K562 (cell line): ENCODE data around the gene C11orf91. TPM values are rescaled to one million over a fixed set of nuclear protein-coding genes. Genes with fewer than 3 reads are reported as not detected.

Experiments
- ATAC-seq: fragments of 200-7000 bp; cut with Tn5 transposase; 3 replicates; pipeline ENCODE4 v1.9.1; 2020; ENCODE audit warnings: moderate library complexity
- BruUV-seq: library from RNA; stranded (reverse); fragments of 400-500 nt; replicated peaks from 2 replicates; lab custom pipeline; 2021; lab: Mats Ljungman, UMichigan
- CTCF ChIA-PET: fragments of 300-600 bp; formaldehyde crosslinking; extraction: SDS; loops from one replicate; lab custom pipeline; 2021; ENCODE audit warnings: low intra/inter-chr PET ratio; lab: Yijun Ruan, JAX
- POLR2A ChIA-PET: fragments of 300-600, 350-650 bp; sonication (Branson Sonifier 250); formaldehyde crosslinking; extraction: SDS; loops from one replicate; lab custom pipeline; 2021; ENCODE audit warnings: antibody characterized with exemption, inconsistent platforms; lab: Yijun Ruan, JAX
- DNase-seq, 4 experiments: peaks; one replicate each; pipeline versions ENCODE4 v3.0.0 to v3.0.0-alpha.2; 2011 to 2018; ENCODE audit warnings: low spot score in 3 of 4, mixed read lengths in 3 of 4; ENCODE audit errors: extremely low read depth in 1 of 4
- FAIRE-seq: peaks from 2 replicates; lab custom pipeline; 2011; peaks lifted over from hg19 to GRCh38; lab: Jason Lieb, UNC
- H2AFZ ChIP-seq: 2 replicates; pipeline ENCODE4 v1.6.0; 2011; ENCODE audit warnings: low read depth, low read length, control low read depth, inconsistent platforms
- H3K27ac ChIP-seq: fragments of 200-600 bp; 3 replicates; pipeline ENCODE4 v1.8.0; 2011; ENCODE audit warnings: low read depth, mild to moderate bottlenecking, control low read depth, inconsistent platforms, low read length, moderate library complexity, mixed read lengths; ENCODE audit errors: extremely low read depth
- H3K27me3 ChIP-seq, 2 experiments: fragments of 300-600 bp in 1 of 2; 2 replicates in 1 of 2; 3 replicates in 1 of 2; pipeline versions ENCODE4 v1.6.0 to v1.8.0; 2011; ENCODE audit warnings: inconsistent platforms in 2 of 2, low read length in 2 of 2, mild to moderate bottlenecking in 1 of 2, mixed read lengths in 1 of 2, moderate library complexity in 1 of 2; ENCODE audit not compliant: control insufficient read depth in 2 of 2, insufficient read depth in 2 of 2
- H3K36me3 ChIP-seq: fragments of 300-600 bp; 3 replicates; pipeline ENCODE4 v1.8.0; 2011; ENCODE audit warnings: mild to moderate bottlenecking, low read length, inconsistent platforms; ENCODE audit not compliant: control insufficient read depth, insufficient read depth
- H3K4me1 ChIP-seq, 2 experiments: fragments of 200-600 bp in 1 of 2; replicated peaks in 1 of 2; 2 replicates in 1 of 2; 3 replicates in 1 of 2; pipeline versions ENCODE4 v1.5.1 to v1.8.0; 2011; ENCODE audit warnings: inconsistent platforms in 2 of 2, low read length in 2 of 2, mild to moderate bottlenecking in 1 of 2, mixed read lengths in 1 of 2, moderate library complexity in 1 of 2; ENCODE audit not compliant: control insufficient read depth in 2 of 2, insufficient read depth in 2 of 2
- H3K4me2 ChIP-seq: 2 replicates; pipeline ENCODE4 v1.6.1; 2011; ENCODE audit warnings: low read length, control low read depth, inconsistent platforms, mixed read lengths; ENCODE audit not compliant: insufficient read depth
- H3K4me3 ChIP-seq: fragments of 200-600 bp; sonication (generic), shearing (Covaris generic); 2 replicates; pipeline ENCODE4 v1.5.1; 2016; ENCODE audit warnings: control low read depth, inconsistent platforms
- H3K79me2 ChIP-seq: fragments of 200-600 bp; 3 replicates; pipeline ENCODE4 v1.8.0; 2011; ENCODE audit warnings: low read length, inconsistent platforms; ENCODE audit not compliant: control insufficient read depth, insufficient read depth
- H3K9ac ChIP-seq, 2 experiments: 2 replicates each; pipeline versions ENCODE4 v1.6.0 to v1.6.1; 2011; ENCODE audit warnings: low read depth in 2 of 2, low read length in 2 of 2, control low read depth in 1 of 2, inconsistent platforms in 1 of 2, mild to moderate bottlenecking in 1 of 2, mixed read lengths in 1 of 2; ENCODE audit not compliant: insufficient read depth in 1 of 2
- H3K9me1 ChIP-seq: one replicate; pipeline ENCODE4 v1.6.0; 2011; ENCODE audit warnings: inconsistent platforms, mild to moderate bottlenecking, low read length, moderate library complexity; ENCODE audit not compliant: control insufficient read depth, insufficient read depth
- H3K9me3 ChIP-seq: replicated peaks from 2 replicates; pipeline ENCODE4 v1.5.1; 2011; ENCODE audit warnings: low read depth, low read length, inconsistent platforms; ENCODE audit not compliant: control insufficient read depth, insufficient read depth
- H4K20me1 ChIP-seq: replicated peaks from 2 replicates; pipeline ENCODE4 v1.6.1; 2011; ENCODE audit warnings: low read length, inconsistent platforms, mixed read lengths; ENCODE audit not compliant: control insufficient read depth, insufficient read depth
- C11orf30 ChIP-seq: fragments of 450-650 bp; IDR thresholded peaks from 2 replicates; pipeline ENCODE4 v1.6.1; 2016; ENCODE audit warnings: low read depth, mild to moderate bottlenecking
- CBX1 ChIP-seq: sonication (generic); IDR thresholded peaks from 2 replicates; pipeline ENCODE4 v1.6.1; 2016; ENCODE audit warnings: antibody characterized with exemption, low read depth, mild to moderate bottlenecking
- FOXK2 ChIP-seq, 2 experiments: fragments of 450-650 bp; IDR thresholded peaks in 1 of 2; conservative IDR thresholded peaks in 1 of 2; 2 replicates each; pipeline ENCODE4 v1.6.1; 2016; ENCODE audit warnings: low read depth in 2 of 2, mild to moderate bottlenecking in 1 of 2
- KHSRP ChIP-seq: fragments of 450-650 bp; IDR thresholded peaks from 2 replicates; pipeline ENCODE4 v1.6.1; 2017
- MCM7 ChIP-seq, 2 experiments: fragments of 450-650 bp; IDR thresholded peaks; 2 replicates each; pipeline ENCODE4 v1.6.1; 2016 to 2018
- MYNN ChIP-seq, 2 experiments: sonication (generic); formaldehyde crosslinking in 1 of 2; IDR thresholded peaks; 2 replicates each; pipeline versions ENCODE4 v1.5.0 to v1.6.1; 2016 to 2020; ENCODE audit warnings: antibody characterized with exemption in 1 of 2, missing genetic modification reagents in 1 of 2
- SIN3B ChIP-seq: fragments of 450-650 bp; IDR thresholded peaks from 2 replicates; pipeline ENCODE4 v1.6.1; 2017; ENCODE audit warnings: low read depth, mild to moderate bottlenecking, moderate library complexity
- SOX6 ChIP-seq: fragments of 450-650 bp; IDR thresholded peaks from 2 replicates; pipeline ENCODE4 v1.6.1; 2014; ENCODE audit warnings: mild to moderate bottlenecking
- ZNF311 ChIP-seq: fragments of 250-450 bp; sonication (Bioruptor Pico); IDR thresholded peaks from 2 replicates; pipeline ENCODE4 v1.4.0; 2020; ENCODE audit warnings: mild to moderate bottlenecking, moderate library complexity
- WGBS: fragments of 100-300 bp; shearing (Covaris generic); methylation state at CpG from one replicate; pipeline ENCODE4 v1.1.6; 2016; ENCODE audit warnings: low coverage, mixed read lengths; ENCODE audit not compliant: insufficient coverage; ENCODE audit errors: missing lambda C conversion rate; 5-methylcytosine and 5-hydroxymethylcytosine counted together
- in situ Hi-C: fragments of 300-500 bp; cut with MboI; formaldehyde crosslinking; loops from 4 replicates; pipeline ENCODE4 v1.15.0; 2018; ENCODE audit warnings: inconsistent platforms, mixed read lengths
- intact Hi-C: fragments of 100-400 bp; cut with micrococcal nuclease; formaldehyde crosslinking; loops from 2 replicates; pipeline ENCODE4 v1.14.2; 2022
- polyA plus RNA-seq, 8 experiments: library from polyadenylated mRNA; depleted of rRNA in 4 of 8; stranded (reverse) in 5 of 8; unstranded in 3 of 8; fragments of >200 nt; fragmentation: Nextera tagmentation in 2 of 8; fragmentation: Illumina TruSeq in 1 of 8; extraction: Ambion mirVana in 2 of 8; extraction: Trizol in 1 of 8; gene quantifications; 2 replicates each; pipeline versions ENCODE4 v1.2.1 to v1.2.3, GENCODE V29; 2011 to 2014; ENCODE audit warnings: inconsistent platforms in 1 of 8, missing spikeins in 1 of 8
- total RNA-seq, 7 experiments: library from RNA; depleted of rRNA in 6 of 7; stranded (reverse); fragments of >200 nt in 6 of 7; fragmentation: Illumina TruSeq in 2 of 7; extraction: Trizol in 2 of 7; gene quantifications; 2 replicates each; pipeline versions ENCODE4 v1.2.1 to v1.2.3, GENCODE V29; 2011 to 2021; ENCODE audit warnings: low replicate concordance in 1 of 7
- TF ChIP-seq, protein P1 (sequence below): fragments of 250-450 bp; sonication (Bioruptor Pico); IDR thresholded peaks from 2 replicates; pipeline ENCODE4 v1.8.0; 2021; ENCODE audit warnings: moderate library complexity, mild to moderate bottlenecking, inconsistent platforms

The C11orf91 gene
- total and polyA plus RNA-seq, 9 of the 15 experiments (the other 6 are each of a cell fraction or from before 2014, with no cell fraction given) = not detected

DNA sequence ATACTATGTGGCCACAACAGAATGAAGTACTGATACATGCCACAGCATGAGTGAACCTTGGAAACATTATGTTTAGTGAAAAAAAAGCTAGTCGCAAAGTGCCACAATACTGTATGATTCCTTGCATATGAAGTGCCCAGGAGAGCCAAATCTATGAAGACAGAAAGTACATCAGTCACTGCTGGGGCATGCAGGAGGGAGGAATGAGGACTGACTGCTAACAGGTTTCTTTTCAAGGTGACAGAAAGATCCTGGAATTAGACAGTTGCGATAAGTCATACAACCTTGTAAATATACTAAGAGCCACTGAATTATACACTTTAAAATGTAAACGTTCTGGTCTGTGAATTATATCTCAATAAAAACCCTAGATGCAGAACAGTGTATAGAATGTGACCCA lies 11.8 kb upstream of the C11orf91 start:
- no peak overlapping the region for H3K4me3 ChIP-seq
- no TSS peak for BruUV-seq
- TF ChIP-seq CBX1 = no peak
- TF ChIP-seq KHSRP = no peak
- no peak for TF ChIP-seq FOXK2 (conservative IDR thresholded peaks at IDR 0.05 in 1 of 2, IDR thresholded peaks at IDR 0.05 in 1 of 2; ENCODE audit: low read depth in 2 of 2)
- TF ChIP-seq MYNN (IDR thresholded peaks at IDR 0.05) = no peak
- no peak for TF ChIP-seq MYNN (CRISPR knock-in tag; IDR thresholded peaks at IDR 0.05)
- no peak for TF ChIP-seq MCM7 (IDR thresholded peaks at IDR 0.05)
- no peak for TF ChIP-seq SOX6
- TF ChIP-seq, protein P1, sequence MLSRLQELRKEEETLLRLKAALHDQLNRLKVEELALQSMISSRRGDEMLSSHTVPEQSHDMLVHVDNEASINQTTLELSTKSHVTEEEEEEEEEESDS (CRISPR knock-in tag) = no peak
- TF ChIP-seq SIN3B = no peak
- TF ChIP-seq C11orf30 = no peak
- TF ChIP-seq ZNF311 (CRISPR knock-in tag) = no peak
- peaks cover 11% of the 10 kb centered on the region; the same call in 1 of the 3 replicates for H3K79me2 ChIP-seq
- no peak overlapping the region for H3K4me2 ChIP-seq
- CTCF ChIA-PET = interaction anchor here (0.7 kb wide), 1 partner anchor 9 kb away, joined by 3 read pairs; no protein-coding TSS in a partner anchor
- POLR2A ChIA-PET = no interaction called here
- no peak for ATAC-seq
- H2AFZ ChIP-seq = no peak overlapping the region
- H3K36me3 ChIP-seq = peaks cover 86% of the 10 kb centered on the region
- H3K9me1 ChIP-seq = peaks cover 4% of the 10 kb centered on the region
- intact Hi-C loops (no loop called here), in situ Hi-C loops (no loop called here)
- FAIRE-seq = no peak
- DNase-seq = no peak
- H3K4me1 ChIP-seq = peaks cover 0 to 4% of the 10 kb centered on the region in 2 experiments; a peak in 3 of 5 replicates
- H4K20me1 ChIP-seq = no peaks in the 10 kb centered on the region
- 70% methylated on average over 3 of the region's 3 CpGs for WGBS
- no peak overlapping the region for H3K27ac ChIP-seq
- no peak overlapping the region for H3K9ac ChIP-seq
- H3K9me3 ChIP-seq = no peaks in the 10 kb centered on the region
- H3K27me3 ChIP-seq = no peaks in the 10 kb centered on the region
